Thoracic aorta (tissue), 2 donors: Measurements from ENCODE around the gene ADARB2. TPM values are rescaled to one million over a fixed set of nuclear protein-coding genes. Genes with fewer than 3 reads are reported as not detected.
"Not testable (repeated sequence)": the region's sequence is repeated elsewhere in the genome, so short reads cannot be mapped to it uniquely, and the experiment has no call there.

Experiments used
- ATAC-seq: fragments of 150-250 bp; one replicate; pipeline ENCODE4 v1.8.0; 2017; ENCODE audit warnings: low read depth; ENCODE audit not compliant: insufficient number of reproducible peaks, low FRiP score
- DNase-seq: peaks from one replicate; pipeline ENCODE4 v3.0.0-alpha.2; 2020; ENCODE audit warnings: low spot score
- H3K27ac ChIP-seq, 2 donors: fragments of 200-600 bp; sonication (generic); 1 replicate in 1 of 2; 2 replicates in 1 of 2; pipeline ENCODE4 v1.5.1; 2016; ENCODE audit warnings: mild to moderate bottlenecking in 2 of 2, moderate library complexity in 2 of 2
- H3K27me3 ChIP-seq: fragments of 200-600 bp; sonication (generic); replicated peaks from 2 replicates; pipeline ENCODE4 v1.6.0; 2016; ENCODE audit warnings: mild to moderate bottlenecking; ENCODE audit not compliant: insufficient read depth
- H3K36me3 ChIP-seq: fragments of 200-600 bp; sonication (generic); one replicate; pipeline ENCODE4 v1.5.1; 2016
- H3K4me1 ChIP-seq, 2 donors: fragments of 200-600 bp; sonication (generic); 1 replicate in 1 of 2; 2 replicates in 1 of 2; pipeline versions ENCODE4 v1.5.1 to v1.6.0; 2016; ENCODE audit warnings: low read depth in 2 of 2, mild to moderate bottlenecking in 1 of 2; ENCODE audit not compliant: control insufficient read depth in 1 of 2
- H3K4me3 ChIP-seq: fragments of 200-600 bp; sonication (generic); 2 replicates; pipeline ENCODE4 v1.5.1; 2016; ENCODE audit warnings: mild to moderate bottlenecking
- H3K9me3 ChIP-seq: fragments of 200-600 bp; sonication (generic); 2 replicates; pipeline ENCODE4 v1.5.1; 2016
- total RNA-seq, 2 donors: library from RNA; depleted of rRNA; stranded (reverse); fragments of >200 nt; gene quantifications; one replicate each; pipeline versions ENCODE4 v1.1.0 to v1.2.3, GENCODE V29; 2016
- TF ChIP-seq, protein P1 (sequence below): fragments of 200-600 bp; sonication (generic); IDR thresholded peaks from one replicate; pipeline ENCODE4 v1.5.1; 2019; ENCODE audit warnings: antibody characterized with exemption

Gene ADARB2
- total RNA-seq, 2 donors from 2014 or later = 0.71 to 3.1 TPM

DNA sequence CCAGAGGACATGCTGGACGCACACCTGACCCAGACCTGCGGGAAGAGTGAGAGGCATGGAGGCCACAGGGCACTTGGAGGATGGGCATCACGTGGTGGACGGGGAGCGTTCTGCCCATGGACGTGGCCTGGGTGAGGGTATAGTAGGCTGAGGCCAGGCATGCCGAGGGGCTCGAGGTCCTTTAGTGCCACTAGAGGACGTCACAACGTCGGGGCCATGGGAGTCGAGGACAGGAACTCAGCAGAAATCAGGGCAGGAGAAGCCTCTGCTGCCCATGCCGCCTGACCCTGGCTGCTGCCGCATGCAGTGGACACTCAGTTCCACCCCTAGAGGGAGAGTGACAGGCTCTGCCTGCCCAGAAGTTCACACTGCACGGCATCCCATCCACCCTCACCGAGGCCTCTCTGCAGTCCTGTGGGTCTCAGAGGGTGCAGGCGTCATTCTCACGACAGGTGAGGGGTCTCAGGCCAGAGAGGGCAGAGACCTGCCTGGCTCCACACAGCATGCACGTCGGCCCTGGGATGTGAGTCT lies 198.7 kb downstream of the ADARB2 start:
- no peaks in the 10 kb centered on the region for H3K27me3 ChIP-seq
- DNase-seq = no peak
- no peak overlapping the region for H3K4me3 ChIP-seq
- no peaks in the 10 kb centered on the region for H3K4me1 ChIP-seq
- no peak overlapping the region for H3K27ac ChIP-seq
- no peak for ATAC-seq
- no peaks in the 10 kb centered on the region for H3K36me3 ChIP-seq
- TF ChIP-seq, protein P1, sequence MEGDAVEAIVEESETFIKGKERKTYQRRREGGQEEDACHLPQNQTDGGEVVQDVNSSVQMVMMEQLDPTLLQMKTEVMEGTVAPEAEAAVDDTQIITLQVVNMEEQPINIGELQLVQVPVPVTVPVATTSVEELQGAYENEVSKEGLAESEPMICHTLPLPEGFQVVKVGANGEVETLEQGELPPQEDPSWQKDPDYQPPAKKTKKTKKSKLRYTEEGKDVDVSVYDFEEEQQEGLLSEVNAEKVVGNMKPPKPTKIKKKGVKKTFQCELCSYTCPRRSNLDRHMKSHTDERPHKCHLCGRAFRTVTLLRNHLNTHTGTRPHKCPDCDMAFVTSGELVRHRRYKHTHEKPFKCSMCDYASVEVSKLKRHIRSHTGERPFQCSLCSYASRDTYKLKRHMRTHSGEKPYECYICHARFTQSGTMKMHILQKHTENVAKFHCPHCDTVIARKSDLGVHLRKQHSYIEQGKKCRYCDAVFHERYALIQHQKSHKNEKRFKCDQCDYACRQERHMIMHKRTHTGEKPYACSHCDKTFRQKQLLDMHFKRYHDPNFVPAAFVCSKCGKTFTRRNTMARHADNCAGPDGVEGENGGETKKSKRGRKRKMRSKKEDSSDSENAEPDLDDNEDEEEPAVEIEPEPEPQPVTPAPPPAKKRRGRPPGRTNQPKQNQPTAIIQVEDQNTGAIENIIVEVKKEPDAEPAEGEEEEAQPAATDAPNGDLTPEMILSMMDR = no peak
- H3K9me3 ChIP-seq = no peaks in the 10 kb centered on the region

DNA sequence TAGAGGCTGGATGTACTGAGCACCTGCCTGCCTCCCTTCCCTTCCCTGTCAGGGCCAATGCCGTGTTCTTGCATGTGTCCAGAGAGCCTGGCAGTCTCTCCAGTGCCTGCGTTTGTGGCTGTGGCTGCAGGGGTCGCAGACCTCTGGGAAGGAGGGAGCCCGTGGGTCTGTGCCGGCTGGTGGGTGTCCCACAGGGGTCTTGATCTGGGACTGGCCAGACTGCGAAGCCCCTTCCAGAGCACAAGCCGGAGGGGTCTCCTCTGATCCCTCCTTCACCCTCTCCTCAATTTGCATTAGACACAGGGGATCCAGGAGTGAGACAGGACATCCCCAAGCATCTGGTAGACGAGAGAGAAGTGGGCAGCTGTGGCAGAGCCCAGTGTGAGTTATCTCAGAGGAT lies 199.2 kb downstream of the ADARB2 start:
- no peaks in the 10 kb centered on the region for H3K27me3 ChIP-seq
- ATAC-seq (no peak), DNase-seq (no peak)
- H3K9me3 ChIP-seq = no peaks in the 10 kb centered on the region
- no peaks in the 10 kb centered on the region for H3K36me3 ChIP-seq
- no peak overlapping the region for H3K27ac ChIP-seq
- H3K4me1 ChIP-seq = no peaks in the 10 kb centered on the region
- no peak overlapping the region for H3K4me3 ChIP-seq
- TF ChIP-seq, protein P1 = no peak

DNA sequence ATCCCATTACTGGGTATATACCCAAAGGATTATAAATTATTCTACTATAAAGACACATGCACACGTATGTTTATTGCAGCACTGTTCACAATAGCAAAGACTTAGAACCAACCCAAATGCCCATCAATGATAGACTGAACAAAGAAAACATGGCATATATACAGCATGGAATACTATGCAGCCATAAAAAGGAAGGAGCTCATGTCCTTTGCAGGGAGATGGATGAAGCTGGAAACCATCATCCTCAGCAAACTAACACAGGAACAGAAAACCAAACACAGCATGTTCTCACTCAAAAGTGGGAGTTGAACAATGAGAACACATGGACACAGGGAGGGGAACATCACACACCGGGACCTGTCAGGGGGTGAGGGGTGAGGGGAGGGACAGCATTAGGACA lies 199.9 kb downstream of the ADARB2 start:
- not testable (repeated sequence) for DNase-seq, H3K36me3 ChIP-seq, H3K4me1 ChIP-seq, H3K27ac ChIP-seq, ATAC-seq, H3K4me3 ChIP-seq, H3K9me3 ChIP-seq, H3K27me3 ChIP-seq

DNA sequence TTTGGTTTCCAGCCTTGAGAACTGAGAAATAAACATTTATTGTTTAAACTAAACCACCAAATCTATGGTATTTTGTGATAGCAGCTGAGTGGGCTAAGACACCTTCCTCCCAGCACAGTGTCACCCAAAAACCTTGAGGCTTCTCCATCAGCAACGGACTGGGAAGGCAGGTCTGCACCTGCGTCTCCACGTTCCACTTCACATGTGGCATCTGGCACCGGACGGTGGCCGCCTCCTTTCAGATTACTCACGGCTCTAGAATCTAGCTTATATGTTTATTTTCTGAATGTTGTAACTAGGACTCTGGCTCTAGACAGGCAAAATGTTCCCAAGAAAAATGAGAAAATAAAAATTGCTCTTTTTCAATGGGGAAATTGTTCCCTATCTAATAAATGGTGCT lies 201.0 kb downstream of the ADARB2 start:
- no peaks in the 10 kb centered on the region for H3K36me3 ChIP-seq
- no peaks in the 10 kb centered on the region for H3K27me3 ChIP-seq
- no peak for DNase-seq
- no peaks in the 10 kb centered on the region for H3K4me1 ChIP-seq
- no peaks in the 10 kb centered on the region for H3K9me3 ChIP-seq
- H3K4me3 ChIP-seq = no peak overlapping the region
- H3K27ac ChIP-seq = no peak overlapping the region
- no peak for ATAC-seq
- TF ChIP-seq, protein P1 = no peak

DNA sequence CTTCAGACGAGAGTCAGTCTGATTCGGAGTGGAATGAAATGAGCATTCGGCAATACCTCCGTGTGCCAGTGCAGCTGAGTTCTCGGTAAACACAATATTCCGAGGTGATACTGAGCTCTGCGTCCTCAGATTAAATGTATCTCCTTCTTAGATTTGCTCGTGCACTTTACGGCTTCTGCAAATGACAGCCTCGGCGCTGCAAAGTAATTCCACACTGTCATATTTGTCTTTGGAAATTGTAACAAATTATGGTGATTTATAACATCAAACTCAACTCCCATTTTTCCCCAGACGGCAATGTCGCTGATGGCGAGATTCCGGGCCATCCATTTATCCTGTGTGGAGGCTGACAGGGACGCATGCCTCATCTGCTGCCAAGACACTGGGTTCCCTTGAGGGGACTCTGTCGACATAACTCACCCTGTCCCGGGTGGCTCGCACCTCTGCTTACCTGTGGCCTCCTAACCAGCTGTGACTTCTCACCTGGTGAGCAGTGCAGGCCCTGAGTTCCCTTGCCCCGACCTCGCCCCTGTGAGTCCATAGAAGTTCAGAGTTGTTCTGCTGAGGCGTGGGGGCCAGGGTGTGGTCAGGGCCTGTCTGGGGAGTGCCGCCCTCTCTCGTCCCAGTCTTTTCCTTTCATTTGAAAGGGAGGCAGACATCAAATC lies 201.9 kb downstream of the ADARB2 start:
- no peaks in the 10 kb centered on the region for H3K36me3 ChIP-seq
- H3K27ac ChIP-seq = no peak overlapping the region
- TF ChIP-seq, protein P1 = no peak
- H3K4me3 ChIP-seq = no peak overlapping the region
- H3K9me3 ChIP-seq = no peaks in the 10 kb centered on the region
- ATAC-seq (no peak), DNase-seq (no peak)
- no peaks in the 10 kb centered on the region for H3K27me3 ChIP-seq
- H3K4me1 ChIP-seq = no peaks in the 10 kb centered on the region

DNA sequence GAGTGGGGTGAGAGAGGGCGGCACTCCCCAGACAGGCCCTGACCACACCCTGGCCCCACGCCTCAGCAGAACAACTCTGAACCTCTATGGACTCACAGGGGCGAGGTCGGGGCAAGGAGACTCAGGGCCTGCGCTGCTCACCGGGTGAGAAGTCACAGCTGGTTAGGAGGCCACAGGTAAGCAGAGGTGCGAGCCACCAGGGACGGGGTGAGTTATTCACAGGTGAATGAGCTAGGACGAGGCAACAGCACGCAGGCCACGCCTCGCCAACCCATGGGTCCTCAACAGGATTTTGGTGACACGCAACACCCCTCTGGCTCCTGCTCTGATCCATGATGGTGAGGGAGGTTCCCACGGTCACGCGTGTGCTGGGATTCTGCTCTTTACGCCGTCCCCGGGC lies 202.5 kb downstream of the ADARB2 start:
- TF ChIP-seq, protein P1 = no peak
- Histone ChIP-seq H3K4me3 (no peak overlapping the region), H3K4me1 (no peaks in the 10 kb centered on the region), H3K27me3 (no peaks in the 10 kb centered on the region), H3K9me3 (no peaks in the 10 kb centered on the region), H3K36me3 (no peaks in the 10 kb centered on the region), H3K27ac (no peak overlapping the region)
- DNase-seq = no peak
- no peak for ATAC-seq
